ENCODE results near the gene MAPKAP1.

The MAPKAP1 gene

DNA sequence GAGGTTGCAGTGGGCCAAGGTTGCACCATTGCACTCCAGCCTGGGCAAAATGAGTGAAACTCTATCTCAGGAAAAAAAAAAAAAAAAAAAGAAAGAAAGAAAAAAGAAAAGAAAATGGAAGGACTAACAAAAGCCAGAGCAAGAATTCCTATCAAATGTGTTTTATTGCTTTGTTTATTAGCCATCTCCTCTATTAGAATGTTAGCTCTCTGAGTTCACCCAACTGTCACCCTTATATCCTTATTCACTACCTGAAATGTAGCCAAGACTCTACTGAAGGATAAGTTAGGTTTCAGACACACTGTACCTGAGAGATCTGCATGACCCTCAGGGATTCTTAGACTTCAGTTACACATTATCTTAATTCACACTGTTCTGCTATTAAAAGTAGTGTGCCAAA is 177.9 kb downstream of the MAPKAP1 start:
- DNase-seq (ENCODE audit: low read depth) = no peak
- no peak overlapping the region for H3K4me3 ChIP-seq (replicated peaks; ENCODE audit: low read depth, low read length)
- TF ChIP-seq, protein P1, sequence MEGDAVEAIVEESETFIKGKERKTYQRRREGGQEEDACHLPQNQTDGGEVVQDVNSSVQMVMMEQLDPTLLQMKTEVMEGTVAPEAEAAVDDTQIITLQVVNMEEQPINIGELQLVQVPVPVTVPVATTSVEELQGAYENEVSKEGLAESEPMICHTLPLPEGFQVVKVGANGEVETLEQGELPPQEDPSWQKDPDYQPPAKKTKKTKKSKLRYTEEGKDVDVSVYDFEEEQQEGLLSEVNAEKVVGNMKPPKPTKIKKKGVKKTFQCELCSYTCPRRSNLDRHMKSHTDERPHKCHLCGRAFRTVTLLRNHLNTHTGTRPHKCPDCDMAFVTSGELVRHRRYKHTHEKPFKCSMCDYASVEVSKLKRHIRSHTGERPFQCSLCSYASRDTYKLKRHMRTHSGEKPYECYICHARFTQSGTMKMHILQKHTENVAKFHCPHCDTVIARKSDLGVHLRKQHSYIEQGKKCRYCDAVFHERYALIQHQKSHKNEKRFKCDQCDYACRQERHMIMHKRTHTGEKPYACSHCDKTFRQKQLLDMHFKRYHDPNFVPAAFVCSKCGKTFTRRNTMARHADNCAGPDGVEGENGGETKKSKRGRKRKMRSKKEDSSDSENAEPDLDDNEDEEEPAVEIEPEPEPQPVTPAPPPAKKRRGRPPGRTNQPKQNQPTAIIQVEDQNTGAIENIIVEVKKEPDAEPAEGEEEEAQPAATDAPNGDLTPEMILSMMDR (IDR thresholded peaks at IDR 0.05; ENCODE audit: low read length, missing control alignments) = no peak

DNA sequence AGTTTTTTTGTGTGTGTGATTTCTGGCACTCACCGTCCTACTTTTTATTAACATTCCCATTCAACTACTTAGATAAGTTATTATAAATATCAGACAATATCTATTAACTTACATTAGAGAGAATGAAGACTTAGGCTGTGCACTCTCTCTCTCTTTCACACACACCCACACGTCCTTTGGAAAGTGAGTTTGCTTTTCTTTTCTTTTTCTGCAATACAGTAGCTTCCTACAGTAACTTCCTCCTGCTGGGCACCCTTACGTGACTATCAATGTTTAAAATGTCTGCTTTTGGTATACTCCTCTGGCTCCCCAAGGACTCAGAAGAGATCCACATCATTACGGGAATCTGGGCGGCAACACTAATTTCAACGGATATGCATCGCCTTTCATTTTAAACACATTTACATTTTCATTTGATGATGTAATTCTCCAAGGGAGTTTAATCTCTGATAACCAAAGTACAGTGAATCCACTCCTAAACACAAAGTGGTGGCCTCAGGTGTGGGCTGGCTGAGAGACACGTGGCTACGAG is 179.5 kb downstream of the MAPKAP1 start:
- TF ChIP-seq, protein P1 (IDR thresholded peaks at IDR 0.05; ENCODE audit: low read length, missing control alignments) = no peak
- H3K4me3 ChIP-seq (replicated peaks; ENCODE audit: low read depth, low read length) = no peak overlapping the region
- DNase-seq (ENCODE audit: low read depth) = no peak

DNA sequence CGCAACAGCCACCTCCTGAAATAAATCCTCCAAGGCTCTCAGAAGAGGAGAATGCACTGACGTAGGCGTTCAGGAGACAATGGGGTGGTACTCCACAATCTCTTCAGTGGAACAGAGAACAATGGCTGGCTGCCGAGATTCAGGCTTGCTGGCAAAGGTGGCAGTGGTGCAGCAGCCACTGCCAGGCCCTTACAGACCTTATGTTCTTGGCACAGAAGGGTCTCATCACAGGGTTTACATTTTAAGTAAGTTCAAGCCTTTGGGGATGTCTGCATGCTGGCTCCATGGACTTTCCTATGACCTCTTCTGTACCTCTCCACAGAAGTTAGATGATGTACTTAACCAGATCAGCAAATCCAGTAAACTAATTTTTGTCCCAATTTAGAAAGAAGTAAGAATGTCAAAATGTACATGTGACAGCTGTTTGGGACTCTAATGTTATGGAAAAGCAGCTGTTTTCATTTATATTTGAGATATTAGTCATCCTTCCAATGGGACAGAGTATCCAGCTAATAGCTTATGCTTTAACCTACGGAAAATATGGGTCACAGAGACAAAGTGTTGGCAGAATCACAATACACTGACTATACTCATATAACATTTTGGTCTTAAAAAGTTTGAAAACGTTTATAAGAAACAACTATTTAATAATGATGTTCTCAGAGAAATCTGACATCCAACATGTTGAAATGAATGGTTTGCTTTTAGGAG is 180.9 kb downstream of the MAPKAP1 start:
- peak; percentile 86 for DNase-seq (ENCODE audit: low read depth)
- H3K4me3 ChIP-seq (replicated peaks; ENCODE audit: low read depth, low read length) = no peak overlapping the region
- TF ChIP-seq, protein P1 (IDR thresholded peaks at IDR 0.05; ENCODE audit: low read length, missing control alignments) = no peak

DNA sequence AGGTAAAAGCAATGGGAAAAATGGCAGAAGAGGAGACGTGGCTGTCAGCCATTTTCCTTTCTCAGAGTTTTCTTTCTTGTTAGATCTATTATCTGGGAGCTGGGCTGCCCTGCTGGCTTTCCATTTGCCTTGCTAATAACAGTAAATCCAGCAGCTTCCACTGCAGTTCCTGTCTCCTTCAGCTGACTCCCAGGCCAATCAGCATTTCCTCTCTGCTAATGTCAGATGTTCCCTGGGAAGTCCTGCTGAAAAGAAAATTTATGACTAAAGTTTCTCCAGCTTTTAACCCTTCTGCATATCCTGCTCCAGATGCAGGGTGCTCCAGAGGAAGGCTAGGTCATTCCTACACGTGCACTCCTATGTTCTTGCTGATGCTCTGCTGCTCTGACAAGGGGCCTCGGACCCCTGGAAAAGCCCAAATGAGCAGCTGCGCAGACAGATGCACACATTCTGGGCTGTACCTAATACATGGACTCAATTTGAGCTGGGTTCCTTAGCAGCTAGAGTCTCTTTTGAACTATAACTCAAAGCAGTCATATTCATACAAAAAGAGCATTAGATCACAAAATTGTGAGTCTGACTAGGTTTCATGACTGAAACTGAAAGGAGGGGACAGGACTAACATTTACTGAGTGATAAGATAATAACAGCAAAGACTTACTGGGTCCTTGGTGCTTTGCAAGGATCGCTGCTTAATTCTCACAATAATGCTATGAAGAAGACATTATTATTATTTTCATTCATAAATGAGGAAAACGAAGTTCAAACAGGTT is 182.2 kb downstream of the MAPKAP1 start:
- TF ChIP-seq, protein P1 (IDR thresholded peaks at IDR 0.05; ENCODE audit: low read length, missing control alignments) = no peak
- peak; percentile 49 for DNase-seq (ENCODE audit: low read depth)
- H3K4me3 ChIP-seq (replicated peaks; ENCODE audit: low read depth, low read length) = no peak overlapping the region

DNA sequence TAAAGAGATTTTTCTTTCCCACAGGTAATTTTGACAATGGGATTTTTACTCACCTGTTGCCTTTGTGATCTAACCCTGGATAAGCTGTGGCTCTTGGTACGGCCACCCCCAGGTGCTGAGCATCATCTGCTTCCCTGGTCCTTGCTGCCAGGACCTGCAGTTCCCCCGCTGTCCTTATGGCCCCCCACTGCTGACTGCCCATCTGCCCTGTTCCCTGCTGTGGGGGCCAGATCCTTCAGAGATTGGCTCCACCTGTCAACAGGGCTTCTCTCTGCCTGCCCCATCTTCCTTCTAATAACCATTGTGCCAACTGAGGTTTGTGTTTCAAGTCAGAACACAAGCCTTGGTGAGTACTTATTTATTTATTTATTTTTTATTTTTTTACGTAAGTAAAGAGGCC is 183.3 kb downstream of the MAPKAP1 start:
- H3K4me3 ChIP-seq (replicated peaks; ENCODE audit: low read depth, low read length) = no peak overlapping the region
- no peak for DNase-seq (ENCODE audit: low read depth)
- TF ChIP-seq, protein P1 (IDR thresholded peaks at IDR 0.05; ENCODE audit: low read length, missing control alignments) = no peak

DNA sequence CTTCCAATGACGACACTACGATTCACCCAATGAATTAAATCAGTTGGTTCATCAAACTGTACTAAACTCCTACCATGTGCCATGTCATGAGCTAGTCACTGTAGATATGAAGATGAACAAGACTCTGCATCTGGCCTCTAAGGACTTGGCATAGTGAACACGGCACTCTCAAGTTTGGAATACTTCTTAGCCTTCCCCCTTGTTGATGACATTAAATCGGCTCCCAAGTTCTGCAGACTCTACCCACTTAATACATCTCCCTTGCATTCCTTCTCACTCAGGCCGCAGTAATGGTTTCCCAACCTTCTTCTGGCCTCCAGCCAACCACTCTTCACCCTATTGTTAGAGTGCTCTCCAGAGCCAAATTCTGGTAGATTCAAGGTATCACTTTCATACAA is 184.7 kb downstream of the MAPKAP1 start:
- no peak overlapping the region for H3K4me3 ChIP-seq (replicated peaks; ENCODE audit: low read depth, low read length)
- peak; percentile 95 for DNase-seq (ENCODE audit: low read depth)
- TF ChIP-seq, protein P1 (IDR thresholded peaks at IDR 0.05; ENCODE audit: low read length, missing control alignments) = no peak
